ENCODE measurements around the gene GUCA1A.

- TF ChIP-seq, protein P1, sequence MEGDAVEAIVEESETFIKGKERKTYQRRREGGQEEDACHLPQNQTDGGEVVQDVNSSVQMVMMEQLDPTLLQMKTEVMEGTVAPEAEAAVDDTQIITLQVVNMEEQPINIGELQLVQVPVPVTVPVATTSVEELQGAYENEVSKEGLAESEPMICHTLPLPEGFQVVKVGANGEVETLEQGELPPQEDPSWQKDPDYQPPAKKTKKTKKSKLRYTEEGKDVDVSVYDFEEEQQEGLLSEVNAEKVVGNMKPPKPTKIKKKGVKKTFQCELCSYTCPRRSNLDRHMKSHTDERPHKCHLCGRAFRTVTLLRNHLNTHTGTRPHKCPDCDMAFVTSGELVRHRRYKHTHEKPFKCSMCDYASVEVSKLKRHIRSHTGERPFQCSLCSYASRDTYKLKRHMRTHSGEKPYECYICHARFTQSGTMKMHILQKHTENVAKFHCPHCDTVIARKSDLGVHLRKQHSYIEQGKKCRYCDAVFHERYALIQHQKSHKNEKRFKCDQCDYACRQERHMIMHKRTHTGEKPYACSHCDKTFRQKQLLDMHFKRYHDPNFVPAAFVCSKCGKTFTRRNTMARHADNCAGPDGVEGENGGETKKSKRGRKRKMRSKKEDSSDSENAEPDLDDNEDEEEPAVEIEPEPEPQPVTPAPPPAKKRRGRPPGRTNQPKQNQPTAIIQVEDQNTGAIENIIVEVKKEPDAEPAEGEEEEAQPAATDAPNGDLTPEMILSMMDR (IDR thresholded peaks at IDR 0.05 in 2 of 3, conservative IDR thresholded peaks at IDR 0.05 in 1 of 3; ENCODE audit: borderline replicate concordance in 1 of 3, insufficient read depth in 1 of 3, low read depth in 2 of 3, low read length in 2 of 3), result no peak
- no peak for TF ChIP-seq YY1 (IDR thresholded peaks at IDR 0.05; ENCODE audit: extremely low read depth, insufficient replicate concordance, low read depth, low read length)
- TF ChIP-seq SRF (IDR thresholded peaks at IDR 0.05; ENCODE audit: low read depth), result no peak
- no peak for TF ChIP-seq POLR2AphosphoS5 (IDR thresholded peaks at IDR 0.05; ENCODE audit: low read depth, low read length)
- TF ChIP-seq, protein P2, sequence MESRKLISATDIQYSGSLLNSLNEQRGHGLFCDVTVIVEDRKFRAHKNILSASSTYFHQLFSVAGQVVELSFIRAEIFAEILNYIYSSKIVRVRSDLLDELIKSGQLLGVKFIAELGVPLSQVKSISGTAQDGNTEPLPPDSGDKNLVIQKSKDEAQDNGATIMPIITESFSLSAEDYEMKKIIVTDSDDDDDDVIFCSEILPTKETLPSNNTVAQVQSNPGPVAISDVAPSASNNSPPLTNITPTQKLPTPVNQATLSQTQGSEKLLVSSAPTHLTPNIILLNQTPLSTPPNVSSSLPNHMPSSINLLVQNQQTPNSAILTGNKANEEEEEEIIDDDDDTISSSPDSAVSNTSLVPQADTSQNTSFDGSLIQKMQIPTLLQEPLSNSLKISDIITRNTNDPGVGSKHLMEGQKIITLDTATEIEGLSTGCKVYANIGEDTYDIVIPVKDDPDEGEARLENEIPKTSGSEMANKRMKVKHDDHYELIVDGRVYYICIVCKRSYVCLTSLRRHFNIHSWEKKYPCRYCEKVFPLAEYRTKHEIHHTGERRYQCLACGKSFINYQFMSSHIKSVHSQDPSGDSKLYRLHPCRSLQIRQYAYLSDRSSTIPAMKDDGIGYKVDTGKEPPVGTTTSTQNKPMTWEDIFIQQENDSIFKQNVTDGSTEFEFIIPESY (IDR thresholded peaks at IDR 0.05; ENCODE audit: extremely low read depth, insufficient replicate concordance, low read length), result no peak
- TF ChIP-seq POLR2A (IDR thresholded peaks at IDR 0.05; ENCODE audit: borderline replicate concordance, extremely low read depth, insufficient read depth, insufficient read length), result no peak
- no peak for TF ChIP-seq REST (IDR thresholded peaks at IDR 0.05; ENCODE audit: low read depth)
These were observed 17.9 kb upstream of the GUCA1A start for GRCh38 chr6:42155293-42155692.
